Measurements from ENCODE around the gene TPH1.

TPH1 gene

GRCh38 chr11:18063125-18063524 is 17.1 kb upstream of the TPH1 start:
- Histone ChIP-seq H3K36me3 (ENCODE audit: control insufficient read depth, insufficient read depth, low read length) (no peaks in the 10 kb centered on the region), H3K27me3 (ENCODE audit: control insufficient read depth, insufficient read depth, low read length) (no peaks in the 10 kb centered on the region), H3K27ac (no peak overlapping the region), H2AFZ (no peak overlapping the region), H3K9ac (no peak overlapping the region), H3K9me3 (ENCODE audit: control insufficient read depth, low read length) (no peaks in the 10 kb centered on the region), H3K4me3 (ENCODE audit: low read depth, low read length) (no peak overlapping the region), H3K4me2 (ENCODE audit: low read length) (no peak overlapping the region), H3K4me1 (no peaks in the 10 kb centered on the region), H3K79me2 (no peaks in the 10 kb centered on the region)
- no peak for TF ChIP-seq CTCF (IDR thresholded peaks at IDR 0.05)

GRCh38 chr11:18061351-18061750 is 15.3 kb upstream of the TPH1 start:
- Histone ChIP-seq H3K27ac (no peak overlapping the region), H3K4me3 (ENCODE audit: low read depth, low read length) (no peak overlapping the region), H3K9me3 (ENCODE audit: control insufficient read depth, low read length) (no peaks in the 10 kb centered on the region), H3K4me1 (no peaks in the 10 kb centered on the region), H2AFZ (no peak overlapping the region), H3K79me2 (no peaks in the 10 kb centered on the region), H3K27me3 (ENCODE audit: control insufficient read depth, insufficient read depth, low read length) (no peaks in the 10 kb centered on the region), H3K4me2 (ENCODE audit: low read length) (no peak overlapping the region), H3K9ac (no peak overlapping the region), H3K36me3 (ENCODE audit: control insufficient read depth, insufficient read depth, low read length) (no peaks in the 10 kb centered on the region)
- TF ChIP-seq CTCF (IDR thresholded peaks at IDR 0.05), result no peak

GRCh38 chr11:18056561-18057181 is 10.6 kb upstream of the TPH1 start:
- H3K9me3 ChIP-seq (ENCODE audit: control insufficient read depth, low read length), result no peaks in the 10 kb centered on the region
- H3K27ac ChIP-seq, result no peak overlapping the region
- no peaks in the 10 kb centered on the region for H3K79me2 ChIP-seq
- H3K9ac ChIP-seq, result no peak overlapping the region
- H2AFZ ChIP-seq, result no peak overlapping the region
- H3K4me2 ChIP-seq (ENCODE audit: low read length), result no peak overlapping the region
- H3K4me3 ChIP-seq (ENCODE audit: low read depth, low read length), result no peak overlapping the region
- TF ChIP-seq CTCF (IDR thresholded peaks at IDR 0.05), result no peak
- H3K36me3 ChIP-seq (ENCODE audit: control insufficient read depth, insufficient read depth, low read length), result no peaks in the 10 kb centered on the region
- H3K4me1 ChIP-seq, result no peaks in the 10 kb centered on the region
- no peaks in the 10 kb centered on the region for H3K27me3 ChIP-seq (ENCODE audit: control insufficient read depth, insufficient read depth, low read length)

- Histone ChIP-seq H2AFZ (no peak overlapping the region), H3K4me1 (no peaks in the 10 kb centered on the region), H3K27ac (no peak overlapping the region), H3K9ac (no peak overlapping the region), H3K27me3 (ENCODE audit: control insufficient read depth, insufficient read depth, low read length) (no peaks in the 10 kb centered on the region), H3K36me3 (ENCODE audit: control insufficient read depth, insufficient read depth, low read length) (no peaks in the 10 kb centered on the region), H3K4me3 (ENCODE audit: low read depth, low read length) (no peak overlapping the region), H3K4me2 (ENCODE audit: low read length) (no peak overlapping the region), H3K9me3 (ENCODE audit: control insufficient read depth, low read length) (no peaks in the 10 kb centered on the region), H3K79me2 (no peaks in the 10 kb centered on the region)
- TF ChIP-seq CTCF (IDR thresholded peaks at IDR 0.05), result no peak
Measured at GRCh38 chr11:18054511-18055103, 8.5 kb upstream of the TPH1 start.

- Histone ChIP-seq H3K4me1 (no peaks in the 10 kb centered on the region), H3K79me2 (no peaks in the 10 kb centered on the region), H3K27me3 (ENCODE audit: control insufficient read depth, insufficient read depth, low read length) (no peaks in the 10 kb centered on the region), H3K4me2 (ENCODE audit: low read length) (no peak overlapping the region), H3K4me3 (ENCODE audit: low read depth, low read length) (no peak overlapping the region), H3K27ac (no peak overlapping the region), H3K9me3 (ENCODE audit: control insufficient read depth, low read length) (no peaks in the 10 kb centered on the region), H3K36me3 (ENCODE audit: control insufficient read depth, insufficient read depth, low read length) (no peaks in the 10 kb centered on the region), H2AFZ (no peak overlapping the region), H3K9ac (no peak overlapping the region)
- no peak for TF ChIP-seq CTCF (IDR thresholded peaks at IDR 0.05)
Measured at GRCh38 chr11:18050848-18051247, 4.8 kb upstream of the TPH1 start.

All from parathyroid adenoma (tissue), 2 donors.